ENCODE measurements around the gene FBXL7.

Gene FBXL7

GRCh38 chr5:15715535-15715934, 215.6 kb downstream of the FBXL7 start:
- no peaks in the 10 kb centered on the region for H4K20me1 ChIP-seq (ENCODE audit: insufficient read depth, low read length)
- H3K9me2 ChIP-seq (ENCODE audit: low read depth, low read length): no peaks in the 10 kb centered on the region
- H3K4me3 ChIP-seq (ENCODE audit: low read depth, low read length, poor library complexity, severe bottlenecking): no peak overlapping the region
- H3K4me1 ChIP-seq (ENCODE audit: insufficient read depth, low read length, severe bottlenecking): no peaks in the 10 kb centered on the region
- no peaks in the 10 kb centered on the region for H3K9me3 ChIP-seq (ENCODE audit: low read length)
- no peak overlapping the region for H3K27ac ChIP-seq (ENCODE audit: low read depth, low read length, poor library complexity, severe bottlenecking)
- no peaks in the 10 kb centered on the region for H3K27me3 ChIP-seq (ENCODE audit: insufficient read depth, low read length)
- H3K4me2 ChIP-seq (ENCODE audit: low read length): no peak overlapping the region
- no peak overlapping the region for H2AFZ ChIP-seq (ENCODE audit: low read length)
- no peak overlapping the region for H3K9ac ChIP-seq (ENCODE audit: low read length)
- no peaks in the 10 kb centered on the region for H3F3A ChIP-seq (ENCODE audit: insufficient read depth, low read length)
- TF ChIP-seq, protein P1, sequence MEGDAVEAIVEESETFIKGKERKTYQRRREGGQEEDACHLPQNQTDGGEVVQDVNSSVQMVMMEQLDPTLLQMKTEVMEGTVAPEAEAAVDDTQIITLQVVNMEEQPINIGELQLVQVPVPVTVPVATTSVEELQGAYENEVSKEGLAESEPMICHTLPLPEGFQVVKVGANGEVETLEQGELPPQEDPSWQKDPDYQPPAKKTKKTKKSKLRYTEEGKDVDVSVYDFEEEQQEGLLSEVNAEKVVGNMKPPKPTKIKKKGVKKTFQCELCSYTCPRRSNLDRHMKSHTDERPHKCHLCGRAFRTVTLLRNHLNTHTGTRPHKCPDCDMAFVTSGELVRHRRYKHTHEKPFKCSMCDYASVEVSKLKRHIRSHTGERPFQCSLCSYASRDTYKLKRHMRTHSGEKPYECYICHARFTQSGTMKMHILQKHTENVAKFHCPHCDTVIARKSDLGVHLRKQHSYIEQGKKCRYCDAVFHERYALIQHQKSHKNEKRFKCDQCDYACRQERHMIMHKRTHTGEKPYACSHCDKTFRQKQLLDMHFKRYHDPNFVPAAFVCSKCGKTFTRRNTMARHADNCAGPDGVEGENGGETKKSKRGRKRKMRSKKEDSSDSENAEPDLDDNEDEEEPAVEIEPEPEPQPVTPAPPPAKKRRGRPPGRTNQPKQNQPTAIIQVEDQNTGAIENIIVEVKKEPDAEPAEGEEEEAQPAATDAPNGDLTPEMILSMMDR (IDR thresholded peaks at IDR 0.05; ENCODE audit: low read length): no peak
- TF ChIP-seq EZH2 (IDR thresholded peaks at IDR 0.05; ENCODE audit: borderline replicate concordance, low read length): no peak
- no peaks in the 10 kb centered on the region for H3K79me2 ChIP-seq (ENCODE audit: insufficient read depth, low read length)
- H3K36me3 ChIP-seq (ENCODE audit: insufficient read depth, low read length): no peaks in the 10 kb centered on the region

GRCh38 chr5:15715967-15716366, 216.0 kb downstream of the FBXL7 start:
- Histone ChIP-seq H3K9me2 (ENCODE audit: low read depth, low read length) (no peaks in the 10 kb centered on the region), H3F3A (ENCODE audit: insufficient read depth, low read length) (no peaks in the 10 kb centered on the region), H3K4me1 (ENCODE audit: insufficient read depth, low read length, severe bottlenecking) (no peaks in the 10 kb centered on the region), H3K36me3 (ENCODE audit: insufficient read depth, low read length) (no peaks in the 10 kb centered on the region), H2AFZ (ENCODE audit: low read length) (no peak overlapping the region), H3K27ac (ENCODE audit: low read depth, low read length, poor library complexity, severe bottlenecking) (no peak overlapping the region), H3K27me3 (ENCODE audit: insufficient read depth, low read length) (no peaks in the 10 kb centered on the region), H3K79me2 (ENCODE audit: insufficient read depth, low read length) (no peaks in the 10 kb centered on the region), H3K9me3 (ENCODE audit: low read length) (no peaks in the 10 kb centered on the region), H3K4me2 (ENCODE audit: low read length) (no peak overlapping the region), H3K4me3 (ENCODE audit: low read depth, low read length, poor library complexity, severe bottlenecking) (no peak overlapping the region), H4K20me1 (ENCODE audit: insufficient read depth, low read length) (no peaks in the 10 kb centered on the region), H3K9ac (ENCODE audit: low read length) (no peak overlapping the region)
- TF ChIP-seq, protein P1 (IDR thresholded peaks at IDR 0.05; ENCODE audit: low read length): no peak
- no peak for TF ChIP-seq EZH2 (IDR thresholded peaks at IDR 0.05; ENCODE audit: borderline replicate concordance, low read length)

- no peaks in the 10 kb centered on the region for H3K36me3 ChIP-seq (ENCODE audit: insufficient read depth, low read length)
- H3F3A ChIP-seq (ENCODE audit: insufficient read depth, low read length): no peaks in the 10 kb centered on the region
- no peaks in the 10 kb centered on the region for H3K9me2 ChIP-seq (ENCODE audit: low read depth, low read length)
- H3K27ac ChIP-seq (ENCODE audit: low read depth, low read length, poor library complexity, severe bottlenecking): no peak overlapping the region
- H3K9me3 ChIP-seq (ENCODE audit: low read length): no peaks in the 10 kb centered on the region
- H3K79me2 ChIP-seq (ENCODE audit: insufficient read depth, low read length): no peaks in the 10 kb centered on the region
- no peak overlapping the region for H3K4me2 ChIP-seq (ENCODE audit: low read length)
- H2AFZ ChIP-seq (ENCODE audit: low read length): no peak overlapping the region
- H3K9ac ChIP-seq (ENCODE audit: low read length): no peak overlapping the region
- H3K4me3 ChIP-seq (ENCODE audit: low read depth, low read length, poor library complexity, severe bottlenecking): no peak overlapping the region
- no peaks in the 10 kb centered on the region for H3K27me3 ChIP-seq (ENCODE audit: insufficient read depth, low read length)
- no peaks in the 10 kb centered on the region for H4K20me1 ChIP-seq (ENCODE audit: insufficient read depth, low read length)
- no peaks in the 10 kb centered on the region for H3K4me1 ChIP-seq (ENCODE audit: insufficient read depth, low read length, severe bottlenecking)
- TF ChIP-seq, protein P1 (IDR thresholded peaks at IDR 0.05; ENCODE audit: low read length): no peak
- no peak for TF ChIP-seq EZH2 (IDR thresholded peaks at IDR 0.05; ENCODE audit: borderline replicate concordance, low read length)
These were observed 217.0 kb downstream of the FBXL7 start for GRCh38 chr5:15717001-15717400.
